K562 (cell line): ENCODE data around the gene NARF. TPM values are rescaled to one million over a fixed set of nuclear protein-coding genes. Genes with fewer than 3 reads are reported as not detected.
A peak's percentile ranks its signal among the peaks of the same experiment; 100 is the strongest.

ENCODE experiments used
- ATAC-seq: fragments of 200-7000 bp; cut with Tn5 transposase; 3 replicates; pipeline ENCODE4 v1.9.1; 2020; ENCODE audit warnings: moderate library complexity
- BruUV-seq: library from RNA; stranded (reverse); fragments of 400-500 nt; replicated peaks from 2 replicates; lab custom pipeline; 2021; lab: Mats Ljungman, UMichigan
- CTCF ChIA-PET: fragments of 300-600 bp; formaldehyde crosslinking; extraction: SDS; loops from one replicate; lab custom pipeline; 2021; ENCODE audit warnings: low intra/inter-chr PET ratio; lab: Yijun Ruan, JAX
- POLR2A ChIA-PET: fragments of 300-600, 350-650 bp; sonication (Branson Sonifier 250); formaldehyde crosslinking; extraction: SDS; loops from one replicate; lab custom pipeline; 2021; ENCODE audit warnings: antibody characterized with exemption, inconsistent platforms; lab: Yijun Ruan, JAX
- DNase-seq, 4 experiments: peaks; one replicate each; pipeline versions ENCODE4 v3.0.0 to v3.0.0-alpha.2; 2011 to 2018; ENCODE audit warnings: low spot score in 3 of 4, mixed read lengths in 3 of 4; ENCODE audit errors: extremely low read depth in 1 of 4
- FAIRE-seq: peaks from 2 replicates; lab custom pipeline; 2011; peaks lifted over from hg19 to GRCh38; lab: Jason Lieb, UNC
- H2AFZ ChIP-seq: 2 replicates; pipeline ENCODE4 v1.6.0; 2011; ENCODE audit warnings: low read depth, low read length, control low read depth, inconsistent platforms
- H3K27ac ChIP-seq: fragments of 200-600 bp; 3 replicates; pipeline ENCODE4 v1.8.0; 2011; ENCODE audit warnings: low read depth, mild to moderate bottlenecking, control low read depth, inconsistent platforms, low read length, moderate library complexity, mixed read lengths; ENCODE audit errors: extremely low read depth
- H3K27me3 ChIP-seq, 2 experiments: fragments of 300-600 bp in 1 of 2; 2 replicates in 1 of 2; 3 replicates in 1 of 2; pipeline versions ENCODE4 v1.6.0 to v1.8.0; 2011; ENCODE audit warnings: inconsistent platforms in 2 of 2, low read length in 2 of 2, mild to moderate bottlenecking in 1 of 2, mixed read lengths in 1 of 2, moderate library complexity in 1 of 2; ENCODE audit not compliant: control insufficient read depth in 2 of 2, insufficient read depth in 2 of 2
- H3K36me3 ChIP-seq: fragments of 300-600 bp; 3 replicates; pipeline ENCODE4 v1.8.0; 2011; ENCODE audit warnings: mild to moderate bottlenecking, low read length, inconsistent platforms; ENCODE audit not compliant: control insufficient read depth, insufficient read depth
- H3K4me1 ChIP-seq, 2 experiments: fragments of 200-600 bp in 1 of 2; replicated peaks in 1 of 2; 2 replicates in 1 of 2; 3 replicates in 1 of 2; pipeline versions ENCODE4 v1.5.1 to v1.8.0; 2011; ENCODE audit warnings: inconsistent platforms in 2 of 2, low read length in 2 of 2, mild to moderate bottlenecking in 1 of 2, mixed read lengths in 1 of 2, moderate library complexity in 1 of 2; ENCODE audit not compliant: control insufficient read depth in 2 of 2, insufficient read depth in 2 of 2
- H3K4me2 ChIP-seq: 2 replicates; pipeline ENCODE4 v1.6.1; 2011; ENCODE audit warnings: low read length, control low read depth, inconsistent platforms, mixed read lengths; ENCODE audit not compliant: insufficient read depth
- H3K4me3 ChIP-seq: fragments of 200-600 bp; sonication (generic), shearing (Covaris generic); 2 replicates; pipeline ENCODE4 v1.5.1; 2016; ENCODE audit warnings: control low read depth, inconsistent platforms
- H3K79me2 ChIP-seq: fragments of 200-600 bp; 3 replicates; pipeline ENCODE4 v1.8.0; 2011; ENCODE audit warnings: low read length, inconsistent platforms; ENCODE audit not compliant: control insufficient read depth, insufficient read depth
- H3K9ac ChIP-seq, 2 experiments: 2 replicates each; pipeline versions ENCODE4 v1.6.0 to v1.6.1; 2011; ENCODE audit warnings: low read depth in 2 of 2, low read length in 2 of 2, control low read depth in 1 of 2, inconsistent platforms in 1 of 2, mild to moderate bottlenecking in 1 of 2, mixed read lengths in 1 of 2; ENCODE audit not compliant: insufficient read depth in 1 of 2
- H3K9me1 ChIP-seq: one replicate; pipeline ENCODE4 v1.6.0; 2011; ENCODE audit warnings: inconsistent platforms, mild to moderate bottlenecking, low read length, moderate library complexity; ENCODE audit not compliant: control insufficient read depth, insufficient read depth
- H3K9me3 ChIP-seq: replicated peaks from 2 replicates; pipeline ENCODE4 v1.5.1; 2011; ENCODE audit warnings: low read depth, low read length, inconsistent platforms; ENCODE audit not compliant: control insufficient read depth, insufficient read depth
- H4K20me1 ChIP-seq: replicated peaks from 2 replicates; pipeline ENCODE4 v1.6.1; 2011; ENCODE audit warnings: low read length, inconsistent platforms, mixed read lengths; ENCODE audit not compliant: control insufficient read depth, insufficient read depth
- POLR2G ChIP-seq: fragments of 200-400 bp; formaldehyde crosslinking; IDR thresholded peaks from 2 replicates; pipeline ENCODE4 v1.6.1; 2017; ENCODE audit warnings: low read depth, mild to moderate bottlenecking, antibody characterized with exemption, low read length, moderate library complexity
- RBFOX2 ChIP-seq: fragments of 200-400 bp; formaldehyde crosslinking; IDR thresholded peaks from 2 replicates; pipeline ENCODE4 v1.6.1; 2017; ENCODE audit warnings: low read depth, mild to moderate bottlenecking, low read length, moderate library complexity
- ZBTB11 ChIP-seq, 3 experiments: fragments of 200-800 bp in 1 of 3; fragments of 250-450 bp in 1 of 3; fragments of 450-650 bp in 1 of 3; sonication (Bioruptor Pico) in 1 of 3; sonication (Bioruptor generic) in 1 of 3; formaldehyde crosslinking in 1 of 3; IDR thresholded peaks; 2 replicates each; pipeline versions ENCODE4 v1.6.1 to v1.8.0; 2016 to 2022; ENCODE audit warnings: mild to moderate bottlenecking in 2 of 3, missing genetic modification characterization in 2 of 3, missing compliant biosample characterization in 1 of 3, moderate library complexity in 1 of 3
- ZBTB33 ChIP-seq: sonication (generic); formaldehyde crosslinking; IDR thresholded peaks from 2 replicates; pipeline ENCODE4 v1.8.1; 2023; ENCODE audit warnings: mild to moderate bottlenecking, missing genetic modification reagents
- ZNF3 ChIP-seq: fragments of 250-450 bp; sonication (Bioruptor Pico); IDR thresholded peaks from 2 replicates; pipeline ENCODE4 v1.5.0; 2021; ENCODE audit warnings: mild to moderate bottlenecking, moderate library complexity
- ZSCAN29 ChIP-seq: fragments of 450-650 bp; IDR thresholded peaks from 2 replicates; pipeline ENCODE4 v1.6.1; 2017
- WGBS: fragments of 100-300 bp; shearing (Covaris generic); methylation state at CpG from one replicate; pipeline ENCODE4 v1.1.6; 2016; ENCODE audit warnings: low coverage, mixed read lengths; ENCODE audit not compliant: insufficient coverage; ENCODE audit errors: missing lambda C conversion rate; 5-methylcytosine and 5-hydroxymethylcytosine counted together
- in situ Hi-C: fragments of 300-500 bp; cut with MboI; formaldehyde crosslinking; loops from 4 replicates; pipeline ENCODE4 v1.15.0; 2018; ENCODE audit warnings: inconsistent platforms, mixed read lengths
- intact Hi-C: fragments of 100-400 bp; cut with micrococcal nuclease; formaldehyde crosslinking; loops from 2 replicates; pipeline ENCODE4 v1.14.2; 2022
- polyA plus RNA-seq, 8 experiments: library from polyadenylated mRNA; depleted of rRNA in 4 of 8; stranded (reverse) in 5 of 8; unstranded in 3 of 8; fragments of >200 nt; fragmentation: Nextera tagmentation in 2 of 8; fragmentation: Illumina TruSeq in 1 of 8; extraction: Ambion mirVana in 2 of 8; extraction: Trizol in 1 of 8; gene quantifications; 2 replicates each; pipeline versions ENCODE4 v1.2.1 to v1.2.3, GENCODE V29; 2011 to 2014; ENCODE audit warnings: inconsistent platforms in 1 of 8, missing spikeins in 1 of 8
- total RNA-seq, 7 experiments: library from RNA; depleted of rRNA in 6 of 7; stranded (reverse); fragments of >200 nt in 6 of 7; fragmentation: Illumina TruSeq in 2 of 7; extraction: Trizol in 2 of 7; gene quantifications; 2 replicates each; pipeline versions ENCODE4 v1.2.1 to v1.2.3, GENCODE V29; 2011 to 2021; ENCODE audit warnings: low replicate concordance in 1 of 7

NARF gene
- total and polyA plus RNA-seq, 9 of the 15 experiments (the other 6 are each of a cell fraction or from before 2014, with no cell fraction given) = 60.4 to 423 (median 132) TPM

GRCh38 chr17:82435601-82436583, 22.6 kb upstream of the NARF start:
- H3K4me3 ChIP-seq = no peak overlapping the region
- no peak overlapping the region for H3K27ac ChIP-seq
- in situ Hi-C loops = no loop called here
- H3K9ac ChIP-seq = peak overlapping the region in 1 of 2 experiments; percentile 68; a peak in 2 of 4 replicates
- no peak for TF ChIP-seq ZBTB33 (CRISPR knock-in tag)
- no peak for TF ChIP-seq ZBTB11 (CRISPR knock-in tag; IDR thresholded peaks at IDR 0.05)
- 0 out of 2 replicates have a peak, but pooled peaks have one; percentile 35 for TF ChIP-seq POLR2G
- no peak for TF ChIP-seq ZNF3 (CRISPR knock-in tag)
- TF ChIP-seq ZSCAN29 = no peak
- peak; percentile 17; the same call in 1 of the 2 replicates for TF ChIP-seq RBFOX2
- TF ChIP-seq, all 486 proteins: peak for 2
- DNase-seq (no peak), FAIRE-seq (no peak), ATAC-seq (no peak)
- Histone ChIP-seq H3K27me3 (no peaks in the 10 kb centered on the region), H2AFZ (no peak overlapping the region), H3K9me3 (no peaks in the 10 kb centered on the region), H4K20me1 (no peaks in the 10 kb centered on the region), H3K79me2 (no peaks in the 10 kb centered on the region), H3K4me2 (no peak overlapping the region), H3K9me1 (no peaks in the 10 kb centered on the region), H3K36me3 (no peaks in the 10 kb centered on the region), H3K4me1 (peaks cover 0 to 61% of the 10 kb centered on the region in 2 experiments; a peak in 2 of 5 replicates)
- no TSS peak for BruUV-seq
- intact Hi-C loops = no loop called here
- POLR2A ChIA-PET = interaction anchor here (0.6 kb wide), 2 partner anchors 11 to 509 kb away, joined by 3 read pairs; no protein-coding TSS in a partner anchor
- WGBS = 79% methylated on average over 34 of the region's 43 CpGs
- CTCF ChIA-PET = no interaction called here
